Measurements from ENCODE around the gene IKZF1. TPM values are rescaled to one million over a fixed set of nuclear protein-coding genes. Genes with fewer than 3 reads are reported as not detected.

IKZF1 gene
- polyA plus RNA-seq, 2 of the 4 experiments (the other 2 are of a cell fraction), result not detected

- CTCF ChIA-PET, result interaction anchor here (0.6 to 1.4 kb wide), 2 partner anchors 9 to 346 kb away, joined by 3 read pairs; no protein-coding TSS in a partner anchor
- DNase-seq (ENCODE audit: low read depth in 1 of 2, low spot score in 1 of 2) (peak in 1 of 2 experiments; percentile 28), FAIRE-seq (no peak), ATAC-seq (peak; percentile 54 to 68; a peak in 4 of 6 replicates)
- 68% methylated on average over 3 of the region's 3 CpGs for WGBS (ENCODE audit: missing lambda C conversion rate)
- Histone ChIP-seq H3K9me3 (no peaks in the 10 kb centered on the region), H3K4me3 (no peak overlapping the region), H3K27ac (no peak overlapping the region), H3K4me1 (peaks cover 11% of the 10 kb centered on the region), H3K4me2 (0 out of 3 replicates have a peak overlapping the region, but pooled peaks have one; percentile 7)
- POLR2A ChIA-PET, result no interaction called here
- TF ChIP-seq CHD4 (IDR thresholded peaks at IDR 0.05; ENCODE audit: borderline replicate concordance) (no peak), FOSL2 (IDR thresholded peaks at IDR 0.05) (0 out of 2 replicates have a peak, but pooled peaks have one; percentile 14), FOSL2 (CRISPR knock-in tag; IDR thresholded peaks at IDR 0.05) (peak; percentile 64; the same call in 1 of the 2 replicates), POLR2AphosphoS2 (conservative IDR thresholded peaks at IDR 0.05; ENCODE audit: low read length) (no peak), MYC (IDR thresholded peaks at IDR 0.05; ENCODE audit: borderline replicate concordance, low read length) (no peak), RAD21 (conservative IDR thresholded peaks at IDR 0.05 in 1 of 2, IDR thresholded peaks at IDR 0.05 in 1 of 2) (no peak), CEBPB (IDR thresholded peaks at IDR 0.05) (peak; percentile 14 to 34; a peak in 1 of 4 replicates), FOSB (CRISPR knock-in tag; IDR thresholded peaks at IDR 0.05) (no peak), HDAC2 (IDR thresholded peaks at IDR 0.05) (no peak), MAZ (IDR thresholded peaks at IDR 0.05; ENCODE audit: borderline replicate concordance, low read depth, low read length) (no peak), RCOR1 (IDR thresholded peaks at IDR 0.05; ENCODE audit: low read depth, low read length) (no peak), KDM1A (IDR thresholded peaks at IDR 0.05; ENCODE audit: low read depth) (no peak), CHD2 (IDR thresholded peaks at IDR 0.05; ENCODE audit: low read length, partially characterized antibody) (no peak), E2F6 (IDR thresholded peaks at IDR 0.05; ENCODE audit: borderline replicate concordance, low read depth) (no peak), CBX2 (IDR thresholded peaks at IDR 0.05; ENCODE audit: borderline replicate concordance, low read depth) (no peak)
- TF ChIP-seq, protein P1, sequence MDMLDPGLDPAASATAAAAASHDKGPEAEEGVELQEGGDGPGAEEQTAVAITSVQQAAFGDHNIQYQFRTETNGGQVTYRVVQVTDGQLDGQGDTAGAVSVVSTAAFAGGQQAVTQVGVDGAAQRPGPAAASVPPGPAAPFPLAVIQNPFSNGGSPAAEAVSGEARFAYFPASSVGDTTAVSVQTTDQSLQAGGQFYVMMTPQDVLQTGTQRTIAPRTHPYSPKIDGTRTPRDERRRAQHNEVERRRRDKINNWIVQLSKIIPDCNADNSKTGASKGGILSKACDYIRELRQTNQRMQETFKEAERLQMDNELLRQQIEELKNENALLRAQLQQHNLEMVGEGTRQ (IDR thresholded peaks at IDR 0.05), result no peak
These were observed 131.8 kb downstream of the IKZF1 start for GRCh38 chr7:50436133-50436806.

- DNase-seq (ENCODE audit: low read depth in 1 of 2, low spot score in 1 of 2), result peak in 1 of 2 experiments; percentile 38
- TF ChIP-seq EP300 (IDR thresholded peaks at IDR 0.05), result peak in 1 of 2 experiments; percentile 29; a peak in 2 of 5 replicates
- TF ChIP-seq GATA3 (IDR thresholded peaks at IDR 0.05; ENCODE audit: borderline replicate concordance), result no peak
- TF ChIP-seq RCOR1 (IDR thresholded peaks at IDR 0.05; ENCODE audit: low read depth, low read length), result no peak
- peak; percentile 54 for TF ChIP-seq JUNB (IDR thresholded peaks at IDR 0.05)
- 0 out of 5 replicates have a peak, but pooled peaks of 1 of the 2 experiments have one; percentile 28 for TF ChIP-seq JUN (IDR thresholded peaks at IDR 0.05)
- TF ChIP-seq CEBPB (IDR thresholded peaks at IDR 0.05), result 0 out of 4 replicates have a peak, but pooled peaks of 1 of the 2 experiments have one; percentile 7
- TF ChIP-seq HDAC2 (IDR thresholded peaks at IDR 0.05), result no peak
- TF ChIP-seq, protein P2, sequence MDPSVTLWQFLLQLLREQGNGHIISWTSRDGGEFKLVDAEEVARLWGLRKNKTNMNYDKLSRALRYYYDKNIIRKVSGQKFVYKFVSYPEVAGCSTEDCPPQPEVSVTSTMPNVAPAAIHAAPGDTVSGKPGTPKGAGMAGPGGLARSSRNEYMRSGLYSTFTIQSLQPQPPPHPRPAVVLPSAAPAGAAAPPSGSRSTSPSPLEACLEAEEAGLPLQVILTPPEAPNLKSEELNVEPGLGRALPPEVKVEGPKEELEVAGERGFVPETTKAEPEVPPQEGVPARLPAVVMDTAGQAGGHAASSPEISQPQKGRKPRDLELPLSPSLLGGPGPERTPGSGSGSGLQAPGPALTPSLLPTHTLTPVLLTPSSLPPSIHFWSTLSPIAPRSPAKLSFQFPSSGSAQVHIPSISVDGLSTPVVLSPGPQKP (IDR thresholded peaks at IDR 0.05; ENCODE audit: low read depth, low read length), result no peak
- peak; percentile 51; the same call in 1 of the 2 replicates for TF ChIP-seq FOSL2 (IDR thresholded peaks at IDR 0.05)
- peak; percentile 21; the same call in 1 of the 2 replicates for TF ChIP-seq FOSL2 (CRISPR knock-in tag; IDR thresholded peaks at IDR 0.05)
- TF ChIP-seq ZFP36 (IDR thresholded peaks at IDR 0.05; ENCODE audit: borderline replicate concordance, partially characterized antibody), result no peak
- no peak for TF ChIP-seq CTCF (IDR thresholded peaks at IDR 0.05)
- H3K27ac ChIP-seq, result no peak overlapping the region
- no peak for FAIRE-seq
- CTCF ChIA-PET, result interaction anchor here (1.6 to 2.5 kb wide), 2 partner anchors 29 to 716 kb away, joined by 4 to 9 read pairs; no protein-coding TSS in a partner anchor
- H3K4me2 ChIP-seq, result no peak overlapping the region
- H3K9me3 ChIP-seq, result no peaks in the 10 kb centered on the region
- peaks cover 11% of the 10 kb centered on the region; the same call in 1 of the 3 replicates for H3K4me1 ChIP-seq
- 0 out of 6 replicates have a peak, but pooled peaks of 1 of the 2 experiments have one; percentile 22 for ATAC-seq
- no peak overlapping the region for H3K4me3 ChIP-seq
- POLR2A ChIA-PET, result no interaction called here
- WGBS (ENCODE audit: missing lambda C conversion rate), result 46% methylated on average over 4 of the region's 4 CpGs
These were observed 142.0 kb downstream of the IKZF1 start for GRCh38 chr7:50446542-50446960.
